Measurements from ENCODE around the gene RAP1B.

GRCh38 chr12:68561830-68562229 lies 48.9 kb upstream of the RAP1B start:
- TF ChIP-seq CTCF (conservative IDR thresholded peaks at IDR 0.05) (no peak), ZFX (IDR thresholded peaks at IDR 0.05) (no peak)

Data from C4-2B (cell line).